H1 (cell line): ENCODE measurements around the gene CROCC2. TPM values are rescaled to one million over a fixed set of nuclear protein-coding genes. Genes with fewer than 3 reads are reported as not detected.

ENCODE experiments used
- NRF1 ChIP-seq: IDR thresholded peaks from 2 replicates; pipeline ENCODE4 v1.6.1; 2011; ENCODE audit warnings: mild to moderate bottlenecking, low read depth, low read length, improper control_type of control experiment
- polyA plus RNA-seq, 7 experiments: library from polyadenylated mRNA; depleted of rRNA in 3 of 7; stranded (reverse) in 5 of 7; unstranded in 2 of 7; fragments of >200 nt in 5 of 7; fragments of 200-250 nt in 2 of 7; gene quantifications; 1 replicate in 5 of 7; 2 replicates in 1 of 7; 4 replicates in 1 of 7; pipeline versions ENCODE4 v1.2.1 to v1.2.3, GENCODE V29; 2011 to 2013; ENCODE audit warnings: missing spikeins in 2 of 7, mixed read lengths in 2 of 7
- total RNA-seq: library from RNA; stranded (reverse); fragmentation: NEBNext Ultra II Directional; extraction: Animal tissue kit (Norgen Biotek cat#: 25700); gene quantifications from 2 replicates; pipeline ENCODE4 v1.2.1, GENCODE V29; 2021
- TF ChIP-seq, protein P1 (sequence below): IDR thresholded peaks from 2 replicates; pipeline ENCODE4 v1.6.1; 2012; ENCODE audit warnings: inconsistent platforms

Gene CROCC2
- total and polyA plus RNA-seq, 2 of the 8 experiments (the other 6 are each of a cell fraction or from before 2014, with no cell fraction given), result not detected

DNA sequence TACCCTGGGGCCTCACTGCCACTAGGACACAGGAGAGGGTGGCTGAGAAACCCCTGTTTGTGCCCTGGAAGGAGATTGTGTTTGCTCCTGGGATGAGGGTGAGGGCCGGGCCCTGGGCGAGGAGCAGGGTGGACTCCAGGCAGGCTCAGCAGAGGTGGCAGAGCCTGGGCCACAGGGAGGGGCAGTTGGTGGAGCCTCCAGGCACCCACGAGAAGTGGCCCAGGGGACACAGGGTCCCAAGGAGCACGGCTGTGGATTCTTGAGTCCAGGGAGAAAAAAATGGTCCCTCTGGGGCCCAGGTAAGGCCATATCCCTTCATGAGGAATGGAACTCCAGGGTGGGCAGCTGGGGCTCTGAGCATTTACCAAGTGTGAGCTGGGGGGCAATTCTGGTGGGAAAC, 18.5 kb upstream of the CROCC2 start (continued):
- TF ChIP-seq, protein P1, sequence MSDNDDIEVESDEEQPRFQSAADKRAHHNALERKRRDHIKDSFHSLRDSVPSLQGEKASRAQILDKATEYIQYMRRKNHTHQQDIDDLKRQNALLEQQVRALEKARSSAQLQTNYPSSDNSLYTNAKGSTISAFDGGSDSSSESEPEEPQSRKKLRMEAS, result no peak
- TF ChIP-seq NRF1, result no peak
